H1 (cell line): ENCODE measurements around the gene LEKR1.

ENCODE experiments used
- CBX5 ChIP-seq: fragments of 300-800, 300-1000 bp; sonication (generic); IDR thresholded peaks from 2 replicates; pipeline ENCODE4 v1.7.1; 2016; ENCODE audit warnings: antibody characterized with exemption, low read length, low read depth
- CHD1 ChIP-seq: IDR thresholded peaks from 2 replicates; pipeline ENCODE4 v1.6.1; 2012; ENCODE audit warnings: low read depth, low read length, improper control_type of control experiment
- CREB1 ChIP-seq: IDR thresholded peaks from 2 replicates; pipeline ENCODE4 v1.6.1; 2012; ENCODE audit warnings: inconsistent platforms
- CTCF ChIP-seq, 3 experiments: IDR thresholded peaks; 1 replicate in 2 of 3; 2 replicates in 1 of 3; pipeline versions ENCODE4 v1.5.1 to v1.6.1; 2011; ENCODE audit warnings: low read length in 3 of 3, mild to moderate bottlenecking in 3 of 3, inconsistent platforms in 2 of 3, low read depth in 1 of 3, moderate library complexity in 1 of 3; ENCODE audit not compliant: insufficient read depth in 1 of 3; ENCODE audit errors: control extremely low read depth in 1 of 3
- EP300 ChIP-seq, 2 experiments: IDR thresholded peaks; 1 replicate in 1 of 2; 2 replicates in 1 of 2; pipeline ENCODE4 v1.6.1; 2011 to 2012; ENCODE audit warnings: low read depth in 2 of 2, low read length in 2 of 2, mild to moderate bottlenecking in 2 of 2, borderline replicate concordance in 1 of 2, inconsistent platforms in 1 of 2, moderate library complexity in 1 of 2
- MAFK ChIP-seq: IDR thresholded peaks from 2 replicates; pipeline ENCODE4 v1.6.1; 2012; ENCODE audit warnings: low read depth, mild to moderate bottlenecking, improper control_type of control experiment, low read length
- POLR2A ChIP-seq, 2 experiments: IDR thresholded peaks; 1 replicate in 1 of 2; 2 replicates in 1 of 2; pipeline ENCODE4 v1.6.1; 2011; ENCODE audit warnings: low read depth in 2 of 2, low read length in 2 of 2, mild to moderate bottlenecking in 2 of 2; ENCODE audit errors: control extremely low read depth in 1 of 2
- RAD21 ChIP-seq, 2 experiments: IDR thresholded peaks in 1 of 2; conservative IDR thresholded peaks in 1 of 2; 2 replicates each; pipeline ENCODE4 v1.6.1; 2011; ENCODE audit warnings: low read depth in 2 of 2, low read length in 2 of 2, improper control_type of control experiment in 1 of 2, inconsistent platforms in 1 of 2, mild to moderate bottlenecking in 1 of 2, moderate library complexity in 1 of 2
- RFX5 ChIP-seq: IDR thresholded peaks from 2 replicates; pipeline ENCODE4 v1.6.1; 2011; ENCODE audit warnings: low read depth, low read length, improper control_type of control experiment, borderline replicate concordance
- SIN3A ChIP-seq, 2 experiments: IDR thresholded peaks in 1 of 2; conservative IDR thresholded peaks in 1 of 2; 2 replicates each; pipeline ENCODE4 v1.6.1; 2011 to 2012; ENCODE audit warnings: low read length in 2 of 2, improper control_type of control experiment in 1 of 2, low read depth in 1 of 2, mild to moderate bottlenecking in 1 of 2
- SP2 ChIP-seq: IDR thresholded peaks from 2 replicates; pipeline ENCODE4 v1.6.1; 2012; ENCODE audit warnings: mild to moderate bottlenecking, low read length, inconsistent platforms
- SRF ChIP-seq: IDR thresholded peaks from 2 replicates; pipeline ENCODE4 v1.6.1; 2011; ENCODE audit warnings: mild to moderate bottlenecking, low read depth, low read length, moderate library complexity
- TAF1 ChIP-seq: IDR thresholded peaks from 2 replicates; pipeline ENCODE4 v1.6.1; 2011; ENCODE audit warnings: mild to moderate bottlenecking, low read depth, low read length

- TF ChIP-seq CHD1 (no peak), POLR2A (IDR thresholded peaks at IDR 0.05; ENCODE audit: control extremely low read depth in 1 of 2, low read depth in 2 of 2, low read length in 2 of 2) (no peak), RAD21 (IDR thresholded peaks at IDR 0.05 in 1 of 2, conservative IDR thresholded peaks at IDR 0.05 in 1 of 2; ENCODE audit: low read depth in 2 of 2, low read length in 2 of 2) (no peak), SP2 (no peak), SIN3A (conservative IDR thresholded peaks at IDR 0.05 in 1 of 2, IDR thresholded peaks at IDR 0.05 in 1 of 2; ENCODE audit: low read depth in 1 of 2, low read length in 2 of 2) (no peak), MAFK (no peak), CBX5 (no peak), RFX5 (no peak), EP300 (IDR thresholded peaks at IDR 0.05; ENCODE audit: borderline replicate concordance in 1 of 2, low read depth in 2 of 2, low read length in 2 of 2) (no peak), CTCF (IDR thresholded peaks at IDR 0.05; ENCODE audit: control extremely low read depth in 1 of 3, insufficient read depth in 1 of 3, low read depth in 1 of 3, low read length in 3 of 3) (no peak), SRF (no peak), CREB1 (no peak), TAF1 (no peak)
Observed at GRCh38 chr3:156888176-156888575, 62.0 kb downstream of the LEKR1 start.
